ENCODE data around the gene CNOT11.

Gene CNOT11

GRCh38 chr2:101287303-101287702 is 34.6 kb downstream of the CNOT11 start (continued):
- TF ChIP-seq CREB5 (CRISPR knock-in tag; IDR thresholded peaks at IDR 0.05; ENCODE audit: low read depth), result no peak
- TF ChIP-seq, protein P1, sequence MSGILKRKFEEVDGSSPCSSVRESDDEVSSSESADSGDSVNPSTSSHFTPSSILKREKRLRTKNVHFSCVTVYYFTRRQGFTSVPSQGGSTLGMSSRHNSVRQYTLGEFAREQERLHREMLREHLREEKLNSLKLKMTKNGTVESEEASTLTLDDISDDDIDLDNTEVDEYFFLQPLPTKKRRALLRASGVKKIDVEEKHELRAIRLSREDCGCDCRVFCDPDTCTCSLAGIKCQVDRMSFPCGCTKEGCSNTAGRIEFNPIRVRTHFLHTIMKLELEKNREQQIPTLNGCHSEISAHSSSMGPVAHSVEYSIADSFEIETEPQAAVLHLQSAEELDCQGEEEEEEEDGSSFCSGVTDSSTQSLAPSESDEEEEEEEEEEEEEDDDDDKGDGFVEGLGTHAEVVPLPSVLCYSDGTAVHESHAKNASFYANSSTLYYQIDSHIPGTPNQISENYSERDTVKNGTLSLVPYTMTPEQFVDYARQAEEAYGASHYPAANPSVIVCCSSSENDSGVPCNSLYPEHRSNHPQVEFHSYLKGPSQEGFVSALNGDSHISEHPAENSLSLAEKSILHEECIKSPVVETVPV (CRISPR knock-in tag; IDR thresholded peaks at IDR 0.05), result no peak

DNA sequence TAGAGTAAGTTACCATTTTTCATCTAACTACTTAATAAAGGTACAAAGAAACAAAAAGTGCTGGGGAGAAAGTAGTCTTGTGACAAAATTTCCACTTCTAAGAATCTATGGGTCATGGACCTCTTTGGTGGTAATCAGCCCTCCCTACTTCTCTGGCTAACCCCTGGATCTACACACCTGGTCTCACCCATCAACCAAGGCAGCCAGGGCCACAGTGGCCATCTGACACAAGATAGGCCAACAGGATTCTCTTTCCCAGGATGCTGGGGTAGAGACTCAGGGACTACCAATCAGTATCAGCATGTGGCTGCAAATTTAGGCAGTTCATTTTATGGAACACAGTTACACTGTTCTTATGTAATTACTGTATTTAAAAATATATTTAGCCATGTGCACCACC is 38.0 kb downstream of the CNOT11 start:
- no peak for ATAC-seq
- TF ChIP-seq ZFP3 (CRISPR knock-in tag; IDR thresholded peaks at IDR 0.05) (no peak), ZNF8 (CRISPR knock-in tag; IDR thresholded peaks at IDR 0.05) (no peak), GLIS3 (CRISPR knock-in tag; IDR thresholded peaks at IDR 0.05) (no peak), ZFP30 (CRISPR knock-in tag; IDR thresholded peaks at IDR 0.05) (no peak), OSR1 (CRISPR knock-in tag; IDR thresholded peaks at IDR 0.05) (no peak), BACH2 (CRISPR knock-in tag; IDR thresholded peaks at IDR 0.05; ENCODE audit: borderline replicate concordance) (no peak), PATZ1 (CRISPR knock-in tag; IDR thresholded peaks at IDR 0.05; ENCODE audit: borderline replicate concordance) (no peak), CSDC2 (CRISPR knock-in tag; IDR thresholded peaks at IDR 0.05) (no peak), RARB (CRISPR knock-in tag; IDR thresholded peaks at IDR 0.05) (no peak), ZNF70 (CRISPR knock-in tag; IDR thresholded peaks at IDR 0.05) (no peak), ZC3H10 (CRISPR knock-in tag; IDR thresholded peaks at IDR 0.05) (no peak), ARNTL (CRISPR knock-in tag; IDR thresholded peaks at IDR 0.05; ENCODE audit: borderline replicate concordance, low read depth) (no peak), ZNF565 (CRISPR knock-in tag; conservative IDR thresholded peaks at IDR 0.05; ENCODE audit: low read depth) (no peak), ISL1 (CRISPR knock-in tag; IDR thresholded peaks at IDR 0.05) (no peak)
- TF ChIP-seq, protein P2, sequence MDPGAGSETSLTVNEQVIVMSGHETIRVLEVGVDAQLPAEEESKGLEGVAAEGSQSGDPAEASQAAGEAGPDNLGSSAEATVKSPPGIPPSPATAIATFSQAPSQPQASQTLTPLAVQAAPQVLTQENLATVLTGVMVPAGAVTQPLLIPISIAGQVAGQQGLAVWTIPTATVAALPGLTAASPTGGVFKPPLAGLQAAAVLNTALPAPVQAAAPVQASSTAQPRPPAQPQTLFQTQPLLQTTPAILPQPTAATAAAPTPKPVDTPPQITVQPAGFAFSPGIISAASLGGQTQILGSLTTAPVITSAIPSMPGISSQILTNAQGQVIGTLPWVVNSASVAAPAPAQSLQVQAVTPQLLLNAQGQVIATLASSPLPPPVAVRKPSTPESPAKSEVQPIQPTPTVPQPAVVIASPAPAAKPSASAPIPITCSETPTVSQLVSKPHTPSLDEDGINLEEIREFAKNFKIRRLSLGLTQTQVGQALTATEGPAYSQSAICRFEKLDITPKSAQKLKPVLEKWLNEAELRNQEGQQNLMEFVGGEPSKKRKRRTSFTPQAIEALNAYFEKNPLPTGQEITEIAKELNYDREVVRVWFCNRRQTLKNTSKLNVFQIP (CRISPR knock-in tag; IDR thresholded peaks at IDR 0.05; ENCODE audit: borderline replicate concordance, low read depth), result no peak
- TF ChIP-seq, protein P1 (CRISPR knock-in tag; IDR thresholded peaks at IDR 0.05), result no peak

DNA sequence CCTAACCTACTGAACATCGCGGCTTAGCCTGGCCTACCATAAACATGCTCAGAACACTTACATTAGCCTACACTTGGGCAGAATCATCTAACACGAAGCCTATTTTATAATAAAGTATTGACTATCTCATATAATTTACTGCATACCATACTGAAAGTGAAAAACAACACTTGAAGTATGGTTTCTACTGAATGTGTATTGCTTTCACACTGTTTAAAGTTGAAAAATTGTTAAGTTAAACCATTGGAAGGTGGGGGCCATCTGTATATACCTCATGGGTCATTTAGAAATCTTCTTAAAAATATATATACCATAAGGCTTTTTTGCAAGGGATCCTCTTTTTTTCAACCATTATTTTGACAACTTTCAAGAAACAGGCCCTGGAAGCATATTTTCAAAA is 39.3 kb downstream of the CNOT11 start:
- ATAC-seq, result no peak
- TF ChIP-seq CSDC2 (CRISPR knock-in tag; IDR thresholded peaks at IDR 0.05), result no peak
- no peak for TF ChIP-seq GLIS3 (CRISPR knock-in tag; IDR thresholded peaks at IDR 0.05)
- no peak for TF ChIP-seq ZNF70 (CRISPR knock-in tag; IDR thresholded peaks at IDR 0.05)
- TF ChIP-seq ZNF565 (CRISPR knock-in tag; conservative IDR thresholded peaks at IDR 0.05; ENCODE audit: low read depth), result no peak
- no peak for TF ChIP-seq OSR1 (CRISPR knock-in tag; IDR thresholded peaks at IDR 0.05)
- TF ChIP-seq ZC3H10 (CRISPR knock-in tag; IDR thresholded peaks at IDR 0.05), result no peak
- TF ChIP-seq, protein P3, sequence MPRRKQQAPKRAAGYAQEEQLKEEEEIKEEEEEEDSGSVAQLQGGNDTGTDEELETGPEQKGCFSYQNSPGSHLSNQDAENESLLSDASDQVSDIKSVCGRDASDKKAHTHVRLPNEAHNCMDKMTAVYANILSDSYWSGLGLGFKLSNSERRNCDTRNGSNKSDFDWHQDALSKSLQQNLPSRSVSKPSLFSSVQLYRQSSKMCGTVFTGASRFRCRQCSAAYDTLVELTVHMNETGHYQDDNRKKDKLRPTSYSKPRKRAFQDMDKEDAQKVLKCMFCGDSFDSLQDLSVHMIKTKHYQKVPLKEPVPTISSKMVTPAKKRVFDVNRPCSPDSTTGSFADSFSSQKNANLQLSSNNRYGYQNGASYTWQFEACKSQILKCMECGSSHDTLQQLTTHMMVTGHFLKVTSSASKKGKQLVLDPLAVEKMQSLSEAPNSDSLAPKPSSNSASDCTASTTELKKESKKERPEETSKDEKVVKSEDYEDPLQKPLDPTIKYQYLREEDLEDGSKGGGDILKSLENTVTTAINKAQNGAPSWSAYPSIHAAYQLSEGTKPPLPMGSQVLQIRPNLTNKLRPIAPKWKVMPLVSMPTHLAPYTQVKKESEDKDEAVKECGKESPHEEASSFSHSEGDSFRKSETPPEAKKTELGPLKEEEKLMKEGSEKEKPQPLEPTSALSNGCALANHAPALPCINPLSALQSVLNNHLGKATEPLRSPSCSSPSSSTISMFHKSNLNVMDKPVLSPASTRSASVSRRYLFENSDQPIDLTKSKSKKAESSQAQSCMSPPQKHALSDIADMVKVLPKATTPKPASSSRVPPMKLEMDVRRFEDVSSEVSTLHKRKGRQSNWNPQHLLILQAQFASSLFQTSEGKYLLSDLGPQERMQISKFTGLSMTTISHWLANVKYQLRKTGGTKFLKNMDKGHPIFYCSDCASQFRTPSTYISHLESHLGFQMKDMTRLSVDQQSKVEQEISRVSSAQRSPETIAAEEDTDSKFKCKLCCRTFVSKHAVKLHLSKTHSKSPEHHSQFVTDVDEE (CRISPR knock-in tag; IDR thresholded peaks at IDR 0.05), result no peak
